PC-9 (cell line): ENCODE results near the gene C9orf153. TPM values are rescaled to one million over a fixed set of nuclear protein-coding genes. Genes with fewer than 3 reads are reported as not detected.

Experiments
- BruUV-seq: library from RNA; stranded (reverse); fragments of 400-500 nt; replicated peaks from 2 replicates; lab custom pipeline; 2021; lab: Mats Ljungman, UMichigan
- CTCF ChIA-PET: fragments of 300-600 bp; sonication (Branson Sonifier 250); formaldehyde crosslinking; loops from one replicate; lab custom pipeline; 2022; ENCODE audit warnings: antibody characterized with exemption; lab: Charles Lee
- POLR2A ChIA-PET: fragments of 300-600 bp; sonication (Branson Sonifier 250); formaldehyde crosslinking; loops from one replicate; lab custom pipeline; 2022; ENCODE audit warnings: antibody characterized with exemption; ENCODE audit not compliant: unreplicated experiment; lab: Charles Lee
- DNase-seq, 2 experiments: peaks; one replicate each; pipeline versions ENCODE4 v3.0.0 to v3.0.0-alpha.2; 2015 to 2022; ENCODE audit warnings: mixed read lengths in 1 of 2
- H2AFZ ChIP-seq: fragments of 200-600 bp; sonication (generic); 2 replicates; pipeline ENCODE4 v1.8.1; 2017; ENCODE audit warnings: antibody characterized with exemption
- H3F3A ChIP-seq: fragments of 200-600 bp; sonication (generic); 2 replicates; pipeline ENCODE4 v1.8.1; 2017; ENCODE audit warnings: antibody characterized with exemption, mild to moderate bottlenecking, low read depth; ENCODE audit not compliant: insufficient read depth
- H3K27ac ChIP-seq: fragments of 200-600 bp; sonication (generic); 2 replicates; pipeline ENCODE4 v1.6.1; 2016; ENCODE audit warnings: mixed run types
- H3K27me3 ChIP-seq: fragments of 200-600 bp; sonication (generic); 2 replicates; pipeline ENCODE4 v1.6.1; 2016; ENCODE audit warnings: low read depth, mixed run types; ENCODE audit not compliant: insufficient read depth
- H3K36me3 ChIP-seq: fragments of 200-600 bp; sonication (generic); 2 replicates; pipeline ENCODE4 v1.6.1; 2016; ENCODE audit warnings: low read depth, mixed run types
- H3K4me1 ChIP-seq: fragments of 200-600 bp; sonication (generic); replicated peaks from 2 replicates; pipeline ENCODE4 v1.6.1; 2016; ENCODE audit warnings: mixed run types; ENCODE audit not compliant: insufficient read depth
- H3K4me2 ChIP-seq: fragments of 200-600 bp; sonication (generic); 2 replicates; pipeline ENCODE4 v1.6.1; 2017; ENCODE audit warnings: mixed run types
- H3K4me3 ChIP-seq: fragments of 200-600 bp; sonication (generic); 2 replicates; pipeline ENCODE4 v1.6.1; 2016; ENCODE audit warnings: mixed run types
- H3K79me2 ChIP-seq: fragments of 200-600 bp; sonication (generic); 2 replicates; pipeline ENCODE4 v1.6.1; 2017; ENCODE audit warnings: low read depth, mixed run types
- H3K9me2 ChIP-seq: fragments of 200-600 bp; sonication (generic); 2 replicates; pipeline ENCODE4 v1.8.1; 2017; ENCODE audit warnings: mild to moderate bottlenecking; ENCODE audit not compliant: insufficient read depth
- H3K9me3 ChIP-seq: fragments of 200-600 bp; sonication (generic); 2 replicates; pipeline ENCODE4 v1.8.1; 2016; ENCODE audit warnings: low read depth; ENCODE audit not compliant: insufficient read depth
- H4K20me1 ChIP-seq: fragments of 200-600 bp; sonication (generic); 2 replicates; pipeline ENCODE4 v1.8.1; 2017; ENCODE audit not compliant: insufficient read depth
- CTCF ChIP-seq: fragments of 200-600 bp; sonication (generic); conservative IDR thresholded peaks from 2 replicates; pipeline ENCODE4 v1.6.1; 2017; ENCODE audit warnings: mixed run types, antibody characterized with exemption, mild to moderate bottlenecking, moderate library complexity
- EZH2 ChIP-seq: fragments of 200-600 bp; sonication (generic); IDR thresholded peaks from 2 replicates; pipeline ENCODE4 v1.8.0; 2017; ENCODE audit warnings: antibody characterized with exemption, low read depth
- intact Hi-C: fragments of 100-400 bp; cut with micrococcal nuclease; formaldehyde crosslinking; loops from one replicate; pipeline ENCODE4 v1.10.0; 2022; ENCODE audit not compliant: unreplicated experiment
- total RNA-seq: library from RNA; stranded (reverse); gene quantifications from 2 replicates; pipeline ENCODE4 v1.2.3, GENCODE V29; 2021

C9orf153 gene
- total RNA-seq, 1 experiment from 2014 or later: 0.52 TPM

- no peaks in the 10 kb centered on the region for H3K9me3 ChIP-seq
- peaks cover 8% of the 10 kb centered on the region; the same call in 1 of the 2 replicates for H3F3A ChIP-seq
- H3K36me3 ChIP-seq: peaks cover 7% of the 10 kb centered on the region
- H3K4me2 ChIP-seq: no peak overlapping the region
- POLR2A ChIA-PET: interaction anchor here (0.7 kb wide), 1 partner anchor 1303 kb away, joined by 9 read pairs; no protein-coding TSS in a partner anchor
- no TSS peak for BruUV-seq
- no peak for DNase-seq
- H3K4me3 ChIP-seq: no peak overlapping the region
- H3K27ac ChIP-seq: no peak overlapping the region
- TF ChIP-seq EZH2 (no peak), CTCF (no peak)
- intact Hi-C loops: no loop called here
- no peak overlapping the region for H2AFZ ChIP-seq
- no peaks in the 10 kb centered on the region for H3K9me2 ChIP-seq
- peaks cover 30% of the 10 kb centered on the region for H4K20me1 ChIP-seq
- no peaks in the 10 kb centered on the region for H3K27me3 ChIP-seq
- peaks cover 9% of the 10 kb centered on the region for H3K4me1 ChIP-seq
- peaks cover 51% of the 10 kb centered on the region for H3K79me2 ChIP-seq
- CTCF ChIA-PET: no interaction called here
Observed at GRCh38 chr9:86277072-86277471, 17.6 kb upstream of the C9orf153 start.

- Histone ChIP-seq H4K20me1 (peaks cover 30% of the 10 kb centered on the region), H3K36me3 (peaks cover 18% of the 10 kb centered on the region), H3F3A (no peaks in the 10 kb centered on the region), H3K27me3 (no peaks in the 10 kb centered on the region), H3K79me2 (peaks cover 42% of the 10 kb centered on the region), H3K9me3 (no peaks in the 10 kb centered on the region), H3K9me2 (no peaks in the 10 kb centered on the region), H2AFZ (no peak overlapping the region), H3K4me1 (peaks cover 5% of the 10 kb centered on the region), H3K27ac (no peak overlapping the region), H3K4me3 (no peak overlapping the region), H3K4me2 (no peak overlapping the region)
- ChIA-PET POLR2A (no interaction called here), CTCF (no interaction called here)
- BruUV-seq: no TSS peak
- intact Hi-C loops: no loop called here
- no peak for DNase-seq
- TF ChIP-seq EZH2: no peak
- TF ChIP-seq CTCF: peak; percentile 34; the same call in 1 of the 2 replicates
Observed at GRCh38 chr9:86275962-86276361, 16.5 kb upstream of the C9orf153 start.

GRCh38 chr9:86274821-86275643 is 15.6 kb upstream of the C9orf153 start:
- no peak for TF ChIP-seq EZH2
- no peak for TF ChIP-seq CTCF
- Histone ChIP-seq H3K9me2 (no peaks in the 10 kb centered on the region), H3F3A (no peaks in the 10 kb centered on the region), H3K79me2 (peaks cover 33% of the 10 kb centered on the region), H3K27ac (no peak overlapping the region), H4K20me1 (peaks cover 25% of the 10 kb centered on the region), H2AFZ (no peak overlapping the region), H3K4me2 (no peak overlapping the region), H3K4me1 (no peaks in the 10 kb centered on the region), H3K27me3 (no peaks in the 10 kb centered on the region), H3K4me3 (no peak overlapping the region), H3K9me3 (no peaks in the 10 kb centered on the region), H3K36me3 (peaks cover 18% of the 10 kb centered on the region)
- ChIA-PET POLR2A (interaction anchor here (0.7 kb wide), 1 partner anchor 53 kb away, joined by 3 read pairs; no protein-coding TSS in a partner anchor), CTCF (no interaction called here)
- no TSS peak for BruUV-seq
- no peak for DNase-seq
- intact Hi-C loops: no loop called here
